Lung (tissue), 12 donors: Measurements from ENCODE around the gene KSR1. TPM values are rescaled to one million over a fixed set of nuclear protein-coding genes. Genes with fewer than 3 reads are reported as not detected.
A peak's percentile ranks its signal among the peaks of the same experiment; 100 is the strongest.

Source experiments
- ATAC-seq: fragments of 200-7000 bp; cut with Tn5 transposase; one replicate; pipeline ENCODE4 v1.9.1; 2020; ENCODE audit warnings: moderate number of reproducible peaks; ENCODE audit not compliant: insufficient read depth, low FRiP score
- DNase-seq, 3 donors: peaks; one replicate each; pipeline ENCODE4 v3.0.0-alpha.2; 2013 to 2017
- H3K27ac ChIP-seq, 2 donors: one replicate each; pipeline ENCODE4 v1.5.1; 2013; ENCODE audit warnings: mild to moderate bottlenecking in 2 of 2, moderate library complexity in 2 of 2, control low read depth in 1 of 2, inconsistent platforms in 1 of 2, low read depth in 1 of 2, low read length in 1 of 2
- H3K27me3 ChIP-seq, 3 donors: one replicate each; pipeline ENCODE4 v1.5.1; 2013; ENCODE audit warnings: low read length in 2 of 3; ENCODE audit not compliant: control insufficient read depth in 3 of 3, insufficient read depth in 3 of 3
- H3K36me3 ChIP-seq, 4 donors: one replicate each; pipeline ENCODE4 v1.5.1; 2013; ENCODE audit warnings: low read length in 4 of 4, mild to moderate bottlenecking in 1 of 4, moderate library complexity in 1 of 4; ENCODE audit not compliant: control insufficient read depth in 4 of 4, insufficient read depth in 4 of 4
- H3K4me1 ChIP-seq, 5 donors: one replicate each; pipeline ENCODE4 v1.5.1; 2013; ENCODE audit warnings: low read length in 5 of 5, mild to moderate bottlenecking in 2 of 5, moderate library complexity in 1 of 5; ENCODE audit not compliant: control insufficient read depth in 5 of 5, insufficient read depth in 5 of 5
- H3K4me3 ChIP-seq: one replicate; pipeline ENCODE4 v1.5.1; 2013; ENCODE audit warnings: mild to moderate bottlenecking, control low read depth, moderate library complexity
- H3K9ac ChIP-seq, 2 donors: one replicate each; pipeline ENCODE4 v1.5.1; 2013; ENCODE audit warnings: low read length in 2 of 2, control low read depth in 1 of 2; ENCODE audit not compliant: insufficient read depth in 1 of 2
- H3K9me3 ChIP-seq, 4 donors: one replicate each; pipeline ENCODE4 v1.5.1; 2013; ENCODE audit warnings: low read length in 3 of 4, mild to moderate bottlenecking in 1 of 4, moderate library complexity in 1 of 4; ENCODE audit not compliant: control insufficient read depth in 4 of 4, insufficient read depth in 3 of 4
- WGBS, 2 donors: extraction: QIAGEN DNeasy Blood & Tissue Kit; methylation state at CpG; one replicate each; pipeline ENCODE4 v1.1.7; 2013; 5-methylcytosine and 5-hydroxymethylcytosine counted together
- polyA plus RNA-seq, 2 donors: library from polyadenylated mRNA; stranded (reverse); fragments of 200-250 nt; gene quantifications; one replicate each; pipeline ENCODE4 v1.2.1, GENCODE V29; 2013
- total RNA-seq, 2 donors: library from RNA; depleted of rRNA in 1 of 2; stranded (reverse); fragments of >200 nt in 1 of 2; gene quantifications; one replicate each; pipeline ENCODE4 v1.2.1, GENCODE V29; 2014 to 2021
- TF ChIP-seq, protein P1 (sequence below): IDR thresholded peaks from 2 replicates; pipeline ENCODE4 v1.5.1; 2012; ENCODE audit warnings: mild to moderate bottlenecking; ENCODE audit errors: control extremely low read depth, extremely low read depth
- donor health status: control.
- donor health status: control.
- donor health status: Bipolar disorder and iron deficiency.
- donor health status: healthy.
- donor health status: DM: yes; HTN: yes; CAD: no.

The KSR1 gene
- total and polyA plus RNA-seq, 4 donors, result 26.8 to 70.0 (median 42.3) TPM

GRCh38 chr17:27559506-27560481 lies 103.5 kb downstream of the KSR1 start:
- peak overlapping the region; percentile 41 to 81 for H3K9ac ChIP-seq
- H3K4me1 ChIP-seq, result peaks cover 0 to 42% (median 23%) of the 10 kb centered on the region in 5 donors
- ATAC-seq, result peak; percentile 67
- peak overlapping the region; percentile 30 to 91 for H3K27ac ChIP-seq
- TF ChIP-seq, protein P1, sequence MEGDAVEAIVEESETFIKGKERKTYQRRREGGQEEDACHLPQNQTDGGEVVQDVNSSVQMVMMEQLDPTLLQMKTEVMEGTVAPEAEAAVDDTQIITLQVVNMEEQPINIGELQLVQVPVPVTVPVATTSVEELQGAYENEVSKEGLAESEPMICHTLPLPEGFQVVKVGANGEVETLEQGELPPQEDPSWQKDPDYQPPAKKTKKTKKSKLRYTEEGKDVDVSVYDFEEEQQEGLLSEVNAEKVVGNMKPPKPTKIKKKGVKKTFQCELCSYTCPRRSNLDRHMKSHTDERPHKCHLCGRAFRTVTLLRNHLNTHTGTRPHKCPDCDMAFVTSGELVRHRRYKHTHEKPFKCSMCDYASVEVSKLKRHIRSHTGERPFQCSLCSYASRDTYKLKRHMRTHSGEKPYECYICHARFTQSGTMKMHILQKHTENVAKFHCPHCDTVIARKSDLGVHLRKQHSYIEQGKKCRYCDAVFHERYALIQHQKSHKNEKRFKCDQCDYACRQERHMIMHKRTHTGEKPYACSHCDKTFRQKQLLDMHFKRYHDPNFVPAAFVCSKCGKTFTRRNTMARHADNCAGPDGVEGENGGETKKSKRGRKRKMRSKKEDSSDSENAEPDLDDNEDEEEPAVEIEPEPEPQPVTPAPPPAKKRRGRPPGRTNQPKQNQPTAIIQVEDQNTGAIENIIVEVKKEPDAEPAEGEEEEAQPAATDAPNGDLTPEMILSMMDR, result no peak
- H3K9me3 ChIP-seq, result no peaks in the 10 kb centered on the region
- 26 to 30% methylated on average over 22 of the region's 22 CpGs for WGBS, 2 donors
- no peaks in the 10 kb centered on the region for H3K27me3 ChIP-seq
- no peak overlapping the region for H3K4me3 ChIP-seq
- peaks cover 0 to 8% (median 3%) of the 10 kb centered on the region in 4 donors for H3K36me3 ChIP-seq
- peak; percentile 95 to 99 (median 99) for DNase-seq

- WGBS, 2 donors, result 55 to 56% methylated on average over 4 of the region's 4 CpGs
- H3K9ac ChIP-seq, result peak overlapping the region; percentile 41 to 43
- peak overlapping the region; percentile 30 to 91 for H3K27ac ChIP-seq
- no peaks in the 10 kb centered on the region for H3K9me3 ChIP-seq
- TF ChIP-seq, protein P1, result no peak
- H3K4me1 ChIP-seq, result peaks cover 0 to 33% (median 19%) of the 10 kb centered on the region in 5 donors
- ATAC-seq (peak; percentile 30), DNase-seq (peak in 1 of 3 donors; percentile 47)
- H3K27me3 ChIP-seq, result no peaks in the 10 kb centered on the region
- no peak overlapping the region for H3K4me3 ChIP-seq
- peaks cover 0 to 8% (median 3%) of the 10 kb centered on the region in 4 donors for H3K36me3 ChIP-seq
These were observed 104.4 kb downstream of the KSR1 start for GRCh38 chr17:27560668-27561067.

DNA sequence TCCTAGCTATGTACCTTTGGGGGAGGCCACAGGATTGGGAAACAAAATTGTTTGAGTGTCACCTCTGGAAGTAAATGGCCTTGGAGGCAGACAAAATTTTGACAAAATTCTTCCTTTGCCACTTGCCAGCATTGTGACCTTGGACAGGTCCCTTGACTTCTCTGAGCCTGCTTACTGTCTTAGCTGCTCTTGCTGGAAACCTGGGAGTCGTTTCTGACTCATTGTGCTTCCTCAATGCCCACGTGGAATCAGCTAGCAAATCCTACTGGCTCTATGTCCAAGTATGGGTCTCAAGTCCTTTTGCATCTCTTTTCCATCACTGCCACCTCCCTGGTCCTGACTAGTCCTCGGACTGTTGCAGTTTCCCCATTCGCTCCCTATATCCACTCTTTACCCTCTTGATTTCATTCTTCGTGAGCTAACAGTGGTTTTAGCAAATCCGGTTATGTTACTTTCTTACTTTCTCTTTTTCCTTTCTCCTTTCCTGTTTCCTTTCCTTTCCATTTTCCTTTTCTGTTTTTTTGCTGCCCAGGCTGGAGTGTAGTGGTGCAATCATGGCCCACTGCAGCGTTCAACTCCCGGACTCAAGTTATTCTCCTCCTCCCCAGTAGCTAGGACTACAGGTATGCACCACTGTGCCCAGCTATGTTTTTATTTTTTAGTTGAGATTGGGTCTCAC lies 106.7 kb downstream of the KSR1 start:
- peak overlapping the region in 1 of 2 donors; percentile 65 for H3K27ac ChIP-seq
- DNase-seq, result no peak
- H3K27me3 ChIP-seq, result no peaks in the 10 kb centered on the region
- no peak for ATAC-seq
- no peaks in the 10 kb centered on the region for H3K9me3 ChIP-seq
- peaks cover 0 to 4% (median 2%) of the 10 kb centered on the region in 4 donors for H3K36me3 ChIP-seq
- 84 to 90% methylated on average over 8 of the region's 8 CpGs for WGBS, 2 donors
- H3K9ac ChIP-seq, result no peak overlapping the region
- TF ChIP-seq, protein P1, result no peak
- no peak overlapping the region for H3K4me3 ChIP-seq
- peaks cover 0 to 35% (median 19%) of the 10 kb centered on the region in 5 donors for H3K4me1 ChIP-seq
